Measurements from ENCODE around the gene ZBTB48.

GRCh38 chr1:6557597-6557996, 22.2 kb upstream of the ZBTB48 start:
- TF ChIP-seq CTCF (IDR thresholded peaks at IDR 0.05) (no peak), POLR2AphosphoS5 (IDR thresholded peaks at IDR 0.05; ENCODE audit: insufficient read depth in 1 of 2, low read depth in 1 of 2) (no peak)
